A549 (cell line): Measurements from ENCODE around the gene RBM26. TPM values are rescaled to one million over a fixed set of nuclear protein-coding genes. Genes with fewer than 3 reads are reported as not detected.

Source experiments
- ATAC-seq, 2 experiments: fragments of 200-7000 bp in 1 of 2; fragments of >200 bp in 1 of 2; cut with Nextera tagmentation in 1 of 2; cut with Tn5 transposase in 1 of 2; 3 replicates each; pipeline versions ENCODE4 v1.8.0 to v1.9.1; 2018 to 2020; ENCODE audit warnings: mild to moderate bottlenecking in 1 of 2, moderate library complexity in 1 of 2
- CTCF ChIA-PET: fragments of 300-600 bp; sonication (Branson Sonifier 250); formaldehyde crosslinking; extraction: SDS; loops from one replicate; lab custom pipeline; 2021; ENCODE audit warnings: antibody characterized with exemption, inconsistent platforms; lab: Yijun Ruan, JAX
- POLR2A ChIA-PET: fragments of 350-600 bp; formaldehyde crosslinking; extraction: SDS; loops from one replicate; lab custom pipeline; 2021; ENCODE audit warnings: antibody characterized with exemption, inconsistent platforms; lab: Yijun Ruan, JAX
- DNase-seq, 2 experiments: peaks; one replicate each; pipeline versions ENCODE4 v3.0.0 to v3.0.0-alpha.2; 2011 to 2016; ENCODE audit warnings: low read depth in 1 of 2, low spot score in 1 of 2
- FAIRE-seq: peaks from 2 replicates; lab custom pipeline; 2011; peaks lifted over from hg19 to GRCh38; lab: Jason Lieb, UNC
- H3K27ac ChIP-seq, 2 experiments: fragments of >200 bp; sonication (Bioruptor Twin); formaldehyde crosslinking; 3 replicates each; pipeline ENCODE4 v1.5.1; 2016 to 2017
- H3K4me1 ChIP-seq: fragments of >200 bp; sonication (Bioruptor Twin); formaldehyde crosslinking; 3 replicates; pipeline ENCODE4 v1.6.1; 2016
- H3K4me2 ChIP-seq: fragments of >200 bp; sonication (Bioruptor Twin); formaldehyde crosslinking; 3 replicates; pipeline ENCODE4 v1.6.1; 2016
- H3K4me3 ChIP-seq: fragments of >200 bp; sonication (Bioruptor Twin); formaldehyde crosslinking; 3 replicates; pipeline ENCODE4 v1.5.1; 2016
- H3K9me3 ChIP-seq: fragments of >200 bp; sonication (Bioruptor Twin); formaldehyde crosslinking; 3 replicates; pipeline ENCODE4 v1.6.1; 2016
- CBX2 ChIP-seq: fragments of 200-600 bp; sonication (generic); IDR thresholded peaks from 2 replicates; pipeline ENCODE4 v1.6.1; 2016; ENCODE audit warnings: low read depth, mild to moderate bottlenecking, borderline replicate concordance
- CTCF ChIP-seq: fragments of >200 bp; sonication (Bioruptor Twin); formaldehyde crosslinking; IDR thresholded peaks from 3 replicates; pipeline ENCODE4 v1.5.1; 2016
- FOSL2 ChIP-seq, 2 experiments: fragments of 450-650 bp in 1 of 2; fragments of >200 bp in 1 of 2; sonication (Bioruptor Twin) in 1 of 2; formaldehyde crosslinking; IDR thresholded peaks; 2 replicates each; pipeline versions ENCODE4 v1.5.0 to v1.6.1; 2016 to 2020; ENCODE audit warnings: mild to moderate bottlenecking in 1 of 2, moderate library complexity in 1 of 2
- HDAC2 ChIP-seq: fragments of 200-600 bp; sonication (generic); IDR thresholded peaks from 2 replicates; pipeline ENCODE4 v1.6.1; 2016
- HOXB13 ChIP-seq: fragments of 250-450 bp; sonication (Bioruptor Pico); IDR thresholded peaks from 2 replicates; pipeline ENCODE4 v1.5.0; 2020; ENCODE audit warnings: low read depth, mild to moderate bottlenecking, moderate library complexity
- HOXB5 ChIP-seq: fragments of 250-450 bp; sonication (Bioruptor Pico); IDR thresholded peaks from 2 replicates; pipeline ENCODE4 v1.5.0; 2020; ENCODE audit warnings: mild to moderate bottlenecking, moderate library complexity
- KDM5A ChIP-seq: fragments of 200-600 bp; sonication (generic); IDR thresholded peaks from 2 replicates; pipeline ENCODE4 v1.6.1; 2016; ENCODE audit warnings: antibody characterized with exemption, mild to moderate bottlenecking
- MAZ ChIP-seq: fragments of 150-350 bp; IDR thresholded peaks from 2 replicates; pipeline ENCODE4 v1.6.1; 2014; ENCODE audit warnings: antibody characterized with exemption, low read depth, low read length, borderline replicate concordance
- MYC ChIP-seq: IDR thresholded peaks from 2 replicates; pipeline ENCODE4 v1.6.1; 2012; ENCODE audit warnings: mild to moderate bottlenecking, inconsistent platforms, low read length, improper control_type of control experiment, borderline replicate concordance
- NPAS2 ChIP-seq: fragments of 250-450 bp; sonication (Bioruptor Pico); IDR thresholded peaks from 2 replicates; pipeline ENCODE4 v1.8.0; 2022; ENCODE audit warnings: mild to moderate bottlenecking, moderate library complexity, borderline replicate concordance
- POLR2A ChIP-seq: IDR thresholded peaks from 2 replicates; pipeline ENCODE4 v1.6.1; 2012; ENCODE audit warnings: mild to moderate bottlenecking, low read length
- RNF2 ChIP-seq: fragments of 200-600 bp; sonication (generic); IDR thresholded peaks from 2 replicates; pipeline ENCODE4 v1.6.1; 2016; ENCODE audit warnings: low read depth, mild to moderate bottlenecking, antibody characterized with exemption, moderate library complexity, borderline replicate concordance
- USF2 ChIP-seq: fragments of 450-650 bp; IDR thresholded peaks from 2 replicates; pipeline ENCODE4 v1.6.1; 2014; ENCODE audit warnings: antibody characterized with exemption
- ZC3H11A ChIP-seq: fragments of 450-650 bp; IDR thresholded peaks from 2 replicates; pipeline ENCODE4 v1.6.1; 2014; ENCODE audit warnings: antibody characterized with exemption, mild to moderate bottlenecking
- ZNF302 ChIP-seq: fragments of 250-450 bp; sonication (Bioruptor Pico); IDR thresholded peaks from 2 replicates; pipeline ENCODE4 v1.9.0; 2021; ENCODE audit warnings: inconsistent platforms, mild to moderate bottlenecking, moderate library complexity
- whole genome bisulfite sequencing: methylation state at CpG from one replicate; pipeline ENCODE4 v1.1.6; 2017; ENCODE audit errors: missing lambda C conversion rate; 5-methylcytosine and 5-hydroxymethylcytosine counted together
- polyA plus RNA-seq, 4 experiments: library from polyadenylated mRNA; depleted of rRNA in 3 of 4; stranded (reverse); fragments of >200 nt; fragmentation: RNase III in 1 of 4; extraction: RNeasy Plus Mini Kit Qiagen cat#74134 plus additional on column Dnase treatment in 1 of 4; gene quantifications; 2 replicates in 3 of 4; 3 replicates in 1 of 4; pipeline ENCODE4 v1.2.3, GENCODE V29; 2011 to 2017
- TF ChIP-seq, protein P1 (sequence below): fragments of >200 bp; sonication (Bioruptor Twin); formaldehyde crosslinking; IDR thresholded peaks from 2 replicates; pipeline ENCODE4 v1.6.1; 2016
- TF ChIP-seq, protein P2 (sequence below): fragments of 200-600 bp; sonication (generic); IDR thresholded peaks from 2 replicates; pipeline ENCODE4 v1.6.1; 2016; ENCODE audit warnings: antibody characterized with exemption, mild to moderate bottlenecking, moderate library complexity

RBM26 gene
- polyA plus RNA-seq, 2 of the 4 experiments (the other 2 are of a cell fraction) = 29.5 to 29.7 TPM

DNA sequence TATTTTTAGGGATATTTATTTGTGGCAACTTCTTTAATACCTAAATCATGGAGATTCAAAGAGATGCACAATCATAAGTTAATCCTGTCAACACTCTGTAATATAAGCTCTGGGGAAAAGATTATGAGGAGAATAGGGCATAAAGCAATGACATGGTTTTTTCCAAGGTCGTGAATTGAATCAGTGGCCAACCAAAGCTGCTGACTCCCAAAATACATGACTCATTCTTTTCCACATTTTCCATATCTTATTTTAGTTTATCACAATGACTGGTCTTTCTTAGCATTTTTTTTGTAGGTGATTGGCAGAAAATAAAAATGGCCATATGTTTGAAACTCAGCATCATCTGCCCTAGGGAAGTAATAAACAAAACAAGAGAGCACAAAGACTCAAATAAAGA, 28.5 kb upstream of the RBM26 start:
- Histone ChIP-seq H3K4me1 (peaks cover 7% of the 10 kb centered on the region; the same call in 1 of the 3 replicates), H3K9me3 (no peaks in the 10 kb centered on the region), H3K4me2 (no peak overlapping the region), H3K4me3 (no peak overlapping the region), H3K27ac (no peak overlapping the region)
- ATAC-seq (no peak), DNase-seq (no peak), FAIRE-seq (no peak)
- TF ChIP-seq MAZ (no peak), HOXB13 (CRISPR knock-in tag) (no peak), HDAC2 (no peak), FOSL2 (IDR thresholded peaks at IDR 0.05) (no peak), FOSL2 (CRISPR knock-in tag; IDR thresholded peaks at IDR 0.05) (peak; percentile 16; the same call in 1 of the 2 replicates), USF2 (no peak)
- TF ChIP-seq, protein P1, sequence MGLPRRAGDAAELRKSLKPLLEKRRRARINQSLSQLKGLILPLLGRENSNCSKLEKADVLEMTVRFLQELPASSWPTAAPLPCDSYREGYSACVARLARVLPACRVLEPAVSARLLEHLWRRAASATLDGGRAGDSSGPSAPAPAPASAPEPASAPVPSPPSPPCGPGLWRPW = no peak
- ChIA-PET POLR2A (no interaction called here), CTCF (interaction anchor here (2.8 kb wide), 1 partner anchor 107 kb away, joined by 9 read pairs; no protein-coding TSS in a partner anchor)
- WGBS = 67% methylated on average over 1 of the region's 1 CpG

- WGBS = 87% methylated on average over 11 of the region's 11 CpGs
- TF ChIP-seq CBX2 = no peak
- POLR2A ChIA-PET = no interaction called here
- CTCF ChIA-PET = interaction anchor here (2.3 to 2.8 kb wide), 2 partner anchors 9 to 109 kb away, joined by 9 to 11 read pairs; no protein-coding TSS in a partner anchor
- H3K4me3 ChIP-seq = no peak overlapping the region
- no peak for DNase-seq
- H3K27ac ChIP-seq = no peak overlapping the region
- H3K9me3 ChIP-seq = no peaks in the 10 kb centered on the region
- peaks cover 7% of the 10 kb centered on the region; the same call in 1 of the 3 replicates for H3K4me1 ChIP-seq
- ATAC-seq = no peak
- FAIRE-seq = no peak
- H3K4me2 ChIP-seq = no peak overlapping the region
These were observed 26.9 kb upstream of the RBM26 start for GRCh38 chr13:79432992-79433391.

- 80% methylated on average over 2 of the region's 6 CpGs for WGBS
- no peak for ATAC-seq
- TF ChIP-seq CTCF = no peak
- TF ChIP-seq, protein P1 = no peak
- TF ChIP-seq NPAS2 (CRISPR knock-in tag) = no peak
- TF ChIP-seq HOXB5 (CRISPR knock-in tag) = no peak
- TF ChIP-seq KDM5A = no peak
- TF ChIP-seq ZNF302 = no peak
- TF ChIP-seq, protein P2, sequence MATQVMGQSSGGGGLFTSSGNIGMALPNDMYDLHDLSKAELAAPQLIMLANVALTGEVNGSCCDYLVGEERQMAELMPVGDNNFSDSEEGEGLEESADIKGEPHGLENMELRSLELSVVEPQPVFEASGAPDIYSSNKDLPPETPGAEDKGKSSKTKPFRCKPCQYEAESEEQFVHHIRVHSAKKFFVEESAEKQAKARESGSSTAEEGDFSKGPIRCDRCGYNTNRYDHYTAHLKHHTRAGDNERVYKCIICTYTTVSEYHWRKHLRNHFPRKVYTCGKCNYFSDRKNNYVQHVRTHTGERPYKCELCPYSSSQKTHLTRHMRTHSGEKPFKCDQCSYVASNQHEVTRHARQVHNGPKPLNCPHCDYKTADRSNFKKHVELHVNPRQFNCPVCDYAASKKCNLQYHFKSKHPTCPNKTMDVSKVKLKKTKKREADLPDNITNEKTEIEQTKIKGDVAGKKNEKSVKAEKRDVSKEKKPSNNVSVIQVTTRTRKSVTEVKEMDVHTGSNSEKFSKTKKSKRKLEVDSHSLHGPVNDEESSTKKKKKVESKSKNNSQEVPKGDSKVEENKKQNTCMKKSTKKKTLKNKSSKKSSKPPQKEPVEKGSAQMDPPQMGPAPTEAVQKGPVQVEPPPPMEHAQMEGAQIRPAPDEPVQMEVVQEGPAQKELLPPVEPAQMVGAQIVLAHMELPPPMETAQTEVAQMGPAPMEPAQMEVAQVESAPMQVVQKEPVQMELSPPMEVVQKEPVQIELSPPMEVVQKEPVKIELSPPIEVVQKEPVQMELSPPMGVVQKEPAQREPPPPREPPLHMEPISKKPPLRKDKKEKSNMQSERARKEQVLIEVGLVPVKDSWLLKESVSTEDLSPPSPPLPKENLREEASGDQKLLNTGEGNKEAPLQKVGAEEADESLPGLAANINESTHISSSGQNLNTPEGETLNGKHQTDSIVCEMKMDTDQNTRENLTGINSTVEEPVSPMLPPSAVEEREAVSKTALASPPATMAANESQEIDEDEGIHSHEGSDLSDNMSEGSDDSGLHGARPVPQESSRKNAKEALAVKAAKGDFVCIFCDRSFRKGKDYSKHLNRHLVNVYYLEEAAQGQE = no peak
- TF ChIP-seq ZC3H11A = no peak
- no peak for TF ChIP-seq RNF2
- TF ChIP-seq POLR2A = no peak
- TF ChIP-seq MYC = no peak
- no peak for TF ChIP-seq FOSL2 (IDR thresholded peaks at IDR 0.05)
- no peak for TF ChIP-seq FOSL2 (CRISPR knock-in tag; IDR thresholded peaks at IDR 0.05)
- no peak for TF ChIP-seq MAZ
- TF ChIP-seq, all 56 proteins: peak for 0
- Histone ChIP-seq H3K4me2 (no peak overlapping the region), H3K27ac (no peak overlapping the region), H3K9me3 (no peaks in the 10 kb centered on the region), H3K4me1 (peaks cover 7% of the 10 kb centered on the region; the same call in 1 of the 3 replicates), H3K4me3 (no peak overlapping the region)
- ChIA-PET CTCF (interaction anchor here (2.3 to 2.8 kb wide), 2 partner anchors 8 to 109 kb away, joined by 9 to 11 read pairs; no protein-coding TSS in a partner anchor), POLR2A (no interaction called here)
- no peak for DNase-seq
- FAIRE-seq = no peak
These were observed 26.0 kb upstream of the RBM26 start for GRCh38 chr13:79432086-79432485.
